A673 (cell line): ENCODE results near the gene ANKDD1B. TPM values are rescaled to one million over a fixed set of nuclear protein-coding genes. Genes with fewer than 3 reads are reported as not detected.

ENCODE experiments used
- BruUV-seq: library from RNA; stranded (reverse); fragments of 400-500 nt; replicated peaks from 2 replicates; lab custom pipeline; 2021; lab: Mats Ljungman, UMichigan
- CTCF ChIA-PET: fragments of 300-600 bp; sonication (Branson Sonifier 250); formaldehyde crosslinking; loops from one replicate; lab custom pipeline; 2022; ENCODE audit warnings: antibody characterized with exemption; lab: Charles Lee
- POLR2A ChIA-PET: fragments of 300-600 bp; sonication (Branson Sonifier 250); formaldehyde crosslinking; loops from one replicate; lab custom pipeline; 2022; ENCODE audit warnings: antibody characterized with exemption; ENCODE audit not compliant: low non-redundant PET; lab: Charles Lee
- DNase-seq: peaks from one replicate; pipeline ENCODE4 v3.0.0-alpha.2; 2015; ENCODE audit warnings: low spot score
- H3K27ac ChIP-seq: fragments of 200-600 bp; sonication (generic); 2 replicates; pipeline ENCODE4 v1.5.1; 2016; ENCODE audit warnings: mixed run types, low read depth, mild to moderate bottlenecking, mixed read lengths, antibody characterized with exemption, low read length; ENCODE audit not compliant: poor library complexity, severe bottlenecking
- H3K27me3 ChIP-seq: fragments of 200-600 bp; sonication (generic); replicated peaks from 2 replicates; pipeline ENCODE4 v1.6.1; 2017; ENCODE audit warnings: mixed run types, low read depth, mild to moderate bottlenecking, mixed read lengths, antibody characterized with exemption, low read length; ENCODE audit not compliant: insufficient read depth, poor library complexity
- H3K36me3 ChIP-seq: fragments of 200-600 bp; sonication (generic); 2 replicates; pipeline ENCODE4 v1.6.1; 2016; ENCODE audit warnings: mixed run types, mild to moderate bottlenecking, mixed read lengths, antibody characterized with exemption, low read length; ENCODE audit not compliant: insufficient read depth, poor library complexity, severe bottlenecking
- H3K4me1 ChIP-seq: fragments of 200-600 bp; sonication (generic); 2 replicates; pipeline ENCODE4 v1.6.1; 2017; ENCODE audit warnings: mixed run types, mild to moderate bottlenecking, mixed read lengths, antibody characterized with exemption, low read length; ENCODE audit not compliant: insufficient read depth, poor library complexity, severe bottlenecking
- H3K4me3 ChIP-seq: fragments of 200-600 bp; sonication (generic); 2 replicates; pipeline ENCODE4 v1.5.1; 2016; ENCODE audit warnings: low read depth, mixed run types, mild to moderate bottlenecking, mixed read lengths, low read length; ENCODE audit not compliant: poor library complexity, severe bottlenecking
- H3K9me3 ChIP-seq: fragments of 200-600 bp; sonication (generic); 2 replicates; pipeline ENCODE4 v1.6.1; 2016; ENCODE audit warnings: mixed run types, low read depth, mild to moderate bottlenecking, mixed read lengths, antibody characterized with exemption, low read length; ENCODE audit not compliant: poor library complexity, severe bottlenecking
- EZH2 ChIP-seq: fragments of 200-600 bp; sonication (generic); IDR thresholded peaks from 2 replicates; pipeline ENCODE4 v1.6.1; 2017; ENCODE audit warnings: borderline replicate concordance, low read depth, mild to moderate bottlenecking, mixed read lengths, antibody characterized with exemption, low read length; ENCODE audit not compliant: poor library complexity, severe bottlenecking
- intact Hi-C: fragments of 100-400 bp; cut with micrococcal nuclease; formaldehyde crosslinking; loops from one replicate; pipeline ENCODE4 v1.10.0; 2022; ENCODE audit not compliant: unreplicated experiment
- total RNA-seq: library from RNA; stranded (reverse); gene quantifications from 2 replicates; pipeline ENCODE4 v1.2.3, GENCODE V29; 2021
- TF ChIP-seq, protein P1 (sequence below): fragments of 300-800, 200-600 bp; sonication (generic); conservative IDR thresholded peaks from 2 replicates; pipeline ENCODE4 v1.5.1; 2017; ENCODE audit warnings: low read depth, mild to moderate bottlenecking, antibody characterized with exemption, low read length, moderate library complexity, mixed read lengths

Gene ANKDD1B
- total RNA-seq, 1 experiment from 2014 or later, result not detected

DNA sequence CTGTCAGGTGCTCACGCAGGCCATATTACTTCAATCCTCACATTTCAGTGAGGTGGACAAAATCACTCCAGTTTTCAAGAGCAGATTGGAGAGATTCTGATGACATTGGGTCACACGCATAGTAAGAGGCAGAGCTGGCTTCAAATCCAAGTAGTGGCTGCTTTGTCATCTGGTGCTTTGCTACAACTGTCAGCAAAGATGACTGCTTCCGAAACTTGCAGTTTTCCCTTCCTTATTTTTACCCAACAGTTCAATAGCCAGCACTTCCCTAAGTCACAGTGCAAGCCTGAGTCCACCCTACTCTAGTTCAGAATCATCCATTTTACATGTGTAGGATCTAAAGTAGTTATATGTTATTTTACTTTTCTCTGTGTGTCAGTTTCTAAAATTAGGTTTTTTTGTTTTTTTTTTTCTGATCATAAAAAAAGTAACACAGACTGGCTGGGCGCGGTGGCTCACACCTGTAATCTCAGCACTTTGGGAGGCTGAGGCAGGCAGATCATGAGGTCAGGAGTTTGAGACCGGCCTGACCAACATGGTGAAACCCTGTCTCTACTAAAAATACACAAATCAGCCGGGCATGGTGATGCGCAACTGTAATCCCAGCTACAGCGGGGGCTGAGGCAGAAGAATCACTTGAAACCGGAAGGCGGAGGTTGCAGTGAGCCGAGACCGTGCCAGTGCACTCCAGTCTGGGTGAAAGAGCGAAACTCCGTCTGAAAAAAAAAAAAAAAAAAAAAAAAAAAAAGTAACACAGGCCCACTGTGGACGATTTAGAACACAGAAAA, 49.6 kb downstream of the ANKDD1B start:
- H3K4me3 ChIP-seq, result no peak overlapping the region
- DNase-seq, result no peak
- H3K4me1 ChIP-seq, result no peaks in the 10 kb centered on the region
- no peak overlapping the region for H3K27ac ChIP-seq
- H3K36me3 ChIP-seq, result no peaks in the 10 kb centered on the region
- POLR2A ChIA-PET, result no interaction called here
- no peak for TF ChIP-seq EZH2
- TF ChIP-seq, protein P1, sequence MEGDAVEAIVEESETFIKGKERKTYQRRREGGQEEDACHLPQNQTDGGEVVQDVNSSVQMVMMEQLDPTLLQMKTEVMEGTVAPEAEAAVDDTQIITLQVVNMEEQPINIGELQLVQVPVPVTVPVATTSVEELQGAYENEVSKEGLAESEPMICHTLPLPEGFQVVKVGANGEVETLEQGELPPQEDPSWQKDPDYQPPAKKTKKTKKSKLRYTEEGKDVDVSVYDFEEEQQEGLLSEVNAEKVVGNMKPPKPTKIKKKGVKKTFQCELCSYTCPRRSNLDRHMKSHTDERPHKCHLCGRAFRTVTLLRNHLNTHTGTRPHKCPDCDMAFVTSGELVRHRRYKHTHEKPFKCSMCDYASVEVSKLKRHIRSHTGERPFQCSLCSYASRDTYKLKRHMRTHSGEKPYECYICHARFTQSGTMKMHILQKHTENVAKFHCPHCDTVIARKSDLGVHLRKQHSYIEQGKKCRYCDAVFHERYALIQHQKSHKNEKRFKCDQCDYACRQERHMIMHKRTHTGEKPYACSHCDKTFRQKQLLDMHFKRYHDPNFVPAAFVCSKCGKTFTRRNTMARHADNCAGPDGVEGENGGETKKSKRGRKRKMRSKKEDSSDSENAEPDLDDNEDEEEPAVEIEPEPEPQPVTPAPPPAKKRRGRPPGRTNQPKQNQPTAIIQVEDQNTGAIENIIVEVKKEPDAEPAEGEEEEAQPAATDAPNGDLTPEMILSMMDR, result no peak
- BruUV-seq, result no TSS peak
- CTCF ChIA-PET, result no interaction called here
- intact Hi-C loops, result no loop called here
- H3K27me3 ChIP-seq, result no peaks in the 10 kb centered on the region
- no peaks in the 10 kb centered on the region for H3K9me3 ChIP-seq

DNA sequence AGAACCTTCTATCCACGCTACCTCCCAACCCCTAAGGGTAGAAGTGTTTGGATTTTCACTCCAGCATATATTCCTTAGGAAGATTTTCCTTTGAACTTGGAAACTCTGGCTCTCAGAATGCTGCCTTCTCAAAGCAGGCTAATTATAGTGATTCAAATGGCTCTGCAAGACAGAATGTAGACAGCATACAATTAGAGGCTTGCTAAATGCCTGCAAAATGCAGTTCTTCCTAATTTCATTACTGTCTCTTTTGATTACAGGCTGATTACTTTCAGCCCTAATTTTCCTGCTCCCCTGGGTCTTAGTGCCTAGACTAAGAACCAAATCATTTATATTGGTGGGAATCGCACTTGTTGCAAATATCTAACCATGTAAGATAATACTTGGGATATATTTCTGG, 50.8 kb downstream of the ANKDD1B start:
- CTCF ChIA-PET, result no interaction called here
- BruUV-seq, result no TSS peak
- H3K9me3 ChIP-seq, result no peaks in the 10 kb centered on the region
- intact Hi-C loops, result no loop called here
- TF ChIP-seq, protein P1, result no peak
- TF ChIP-seq EZH2, result no peak
- H3K27me3 ChIP-seq, result no peaks in the 10 kb centered on the region
- H3K4me1 ChIP-seq, result no peaks in the 10 kb centered on the region
- DNase-seq, result no peak
- H3K27ac ChIP-seq, result no peak overlapping the region
- POLR2A ChIA-PET, result no interaction called here
- no peaks in the 10 kb centered on the region for H3K36me3 ChIP-seq
- H3K4me3 ChIP-seq, result no peak overlapping the region

DNA sequence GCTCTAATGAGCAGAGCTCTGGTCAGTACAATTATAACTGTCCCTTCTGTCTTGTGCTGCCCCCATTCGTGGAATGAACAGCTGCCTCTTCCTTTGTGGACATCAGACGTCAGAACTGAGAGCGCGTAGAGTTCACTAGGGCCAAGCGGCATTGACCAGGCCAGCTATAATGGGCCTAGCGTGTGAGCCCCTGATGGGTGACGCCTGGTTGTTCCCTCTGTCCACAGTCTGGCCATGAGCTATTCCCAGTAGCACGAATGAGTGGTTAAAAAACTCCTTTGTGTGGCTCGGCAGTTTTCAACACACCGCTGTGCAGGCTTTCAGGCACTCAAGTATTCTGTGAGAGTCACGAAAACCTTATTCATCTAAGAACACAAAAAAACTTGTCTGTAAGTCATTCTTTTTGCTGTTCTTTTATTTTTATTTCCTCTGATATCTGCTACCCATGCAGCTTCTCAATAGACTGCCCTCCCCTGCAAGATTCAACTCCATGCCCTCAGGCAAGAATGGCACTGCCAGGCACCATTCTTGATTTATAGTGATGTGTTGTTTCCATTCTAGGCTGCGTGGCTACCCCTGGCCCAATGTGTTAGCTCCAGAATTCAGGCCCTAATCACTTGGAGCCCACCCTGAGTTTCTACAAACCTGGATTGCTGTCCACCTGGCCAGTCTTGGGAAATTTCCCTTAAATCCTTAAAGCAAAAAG, 52.5 kb downstream of the ANKDD1B start:
- no peaks in the 10 kb centered on the region for H3K27me3 ChIP-seq
- intact Hi-C loops, result no loop called here
- no peaks in the 10 kb centered on the region for H3K36me3 ChIP-seq
- no peaks in the 10 kb centered on the region for H3K9me3 ChIP-seq
- H3K4me1 ChIP-seq, result no peaks in the 10 kb centered on the region
- H3K4me3 ChIP-seq, result no peak overlapping the region
- BruUV-seq, result no TSS peak
- TF ChIP-seq, protein P1, result no peak
- no peak for TF ChIP-seq EZH2
- CTCF ChIA-PET, result no interaction called here
- POLR2A ChIA-PET, result no interaction called here
- no peak overlapping the region for H3K27ac ChIP-seq
- no peak for DNase-seq
